Measurements from ENCODE around the gene SLC18B1.
"Not testable (repeated sequence)": the region's sequence is repeated elsewhere in the genome, so short reads cannot be mapped to it uniquely, and the experiment has no call there.

The SLC18B1 gene

DNA sequence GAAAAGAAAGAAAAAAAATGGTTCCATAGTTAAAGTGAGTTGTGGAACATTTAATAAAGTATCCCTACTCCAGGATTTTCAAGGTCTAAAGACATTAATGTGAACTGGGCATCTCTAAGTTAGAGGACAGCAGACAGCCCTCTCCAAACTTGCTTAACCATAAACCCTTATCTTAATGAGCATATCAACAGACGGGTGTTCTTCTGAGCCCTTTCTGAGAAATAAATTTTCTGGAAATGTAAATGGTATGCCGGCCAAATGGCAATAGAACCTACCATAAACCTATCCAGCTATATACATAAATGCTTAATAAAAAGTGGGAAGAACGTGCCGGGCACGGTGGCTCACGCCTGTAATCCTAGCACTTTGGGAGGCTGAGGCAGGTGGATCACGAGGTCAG lies 12.5 kb downstream of the SLC18B1 start:
- Histone ChIP-seq H3K4me1 (ENCODE audit: control insufficient read depth in 1 of 2, insufficient read depth in 2 of 2, low read length in 2 of 2) (peaks cover 0 to 3% of the 10 kb centered on the region in 2 experiments), H4K8ac (ENCODE audit: low read depth, low read length) (no peak overlapping the region), H3K27ac (ENCODE audit: low read depth, low read length) (no peak overlapping the region), H3K4me2 (ENCODE audit: low read length) (no peak overlapping the region), H3K23ac (ENCODE audit: low read length) (no peak overlapping the region), H3K18ac (ENCODE audit: low read length) (no peak overlapping the region), H3K27me3 (ENCODE audit: insufficient read depth, low read length) (no peaks in the 10 kb centered on the region), H3K9ac (ENCODE audit: low read length) (no peak overlapping the region), H2AFZ (ENCODE audit: insufficient read depth, low read length, poor library complexity) (no peak overlapping the region), H3K36me3 (ENCODE audit: control insufficient read depth in 1 of 2, insufficient read depth in 2 of 2, low read length in 2 of 2) (no peaks in the 10 kb centered on the region), H3K14ac (ENCODE audit: low read length) (no peak overlapping the region), H2BK12ac (ENCODE audit: low read length) (no peak overlapping the region), H2BK120ac (ENCODE audit: insufficient read depth, low read length, poor library complexity) (no peak overlapping the region), H2BK5ac (ENCODE audit: low read depth, low read length, poor library complexity) (no peak overlapping the region), H2AK5ac (ENCODE audit: low read length) (no peak overlapping the region), H3K4ac (ENCODE audit: low read depth, low read length) (no peak overlapping the region), H4K12ac (ENCODE audit: low read depth, low read length) (no peak overlapping the region), H3K4me3 (ENCODE audit: low read depth, low read length) (no peak overlapping the region), H4K91ac (ENCODE audit: low read depth, low read length) (no peak overlapping the region), H3K9me3 (ENCODE audit: insufficient read depth, low read depth, low read length) (no peaks in the 10 kb centered on the region), H3K79me1 (ENCODE audit: low read length) (no peaks in the 10 kb centered on the region), H3K79me2 (ENCODE audit: control insufficient read depth, insufficient read depth, low read length, poor library complexity) (no peaks in the 10 kb centered on the region)
- no CpG with 5 or more reads among the region's 7 CpGs for WGBS (ENCODE audit: extremely low coverage, insufficient coverage, insufficient read length)
- DNase-seq: no peak

DNA sequence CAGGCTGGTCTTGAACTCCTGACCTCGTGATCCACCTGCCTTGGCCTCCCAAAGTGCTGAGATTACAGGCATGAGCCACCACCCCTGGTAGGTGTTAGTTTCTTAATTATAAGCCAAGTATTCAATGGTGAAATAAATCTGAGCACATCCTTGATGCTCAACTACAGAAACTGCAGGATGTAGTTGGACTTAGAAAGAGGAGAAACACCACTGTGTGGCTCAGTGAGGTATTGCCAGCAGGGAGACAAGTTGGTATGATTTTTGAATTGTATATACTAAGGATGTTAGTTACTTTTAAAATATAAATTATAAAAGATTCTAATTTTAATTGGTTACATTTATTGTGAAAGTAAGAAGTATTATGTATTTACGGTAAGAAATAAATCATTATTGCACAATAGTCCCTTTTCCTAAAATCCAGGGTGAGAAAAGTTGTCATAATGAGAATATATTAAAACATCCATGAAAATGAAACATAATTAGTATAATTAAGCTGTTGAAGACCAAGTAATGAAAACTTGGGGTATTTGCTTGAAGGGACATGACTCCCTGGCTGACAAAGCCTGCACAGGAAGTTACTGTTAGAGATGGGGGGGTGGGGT lies 17.6 kb downstream of the SLC18B1 start:
- no peak overlapping the region for H3K23ac ChIP-seq (ENCODE audit: low read length)
- no peaks in the 10 kb centered on the region for H3K4me1 ChIP-seq (ENCODE audit: control insufficient read depth in 1 of 2, insufficient read depth in 2 of 2, low read length in 2 of 2)
- no peaks in the 10 kb centered on the region for H3K79me2 ChIP-seq (ENCODE audit: control insufficient read depth, insufficient read depth, low read length, poor library complexity)
- no peak overlapping the region for H4K91ac ChIP-seq (ENCODE audit: low read depth, low read length)
- no peak overlapping the region for H3K4me3 ChIP-seq (ENCODE audit: low read depth, low read length)
- H3K27ac ChIP-seq (ENCODE audit: low read depth, low read length): no peak overlapping the region
- no peak overlapping the region for H3K4ac ChIP-seq (ENCODE audit: low read depth, low read length)
- no peaks in the 10 kb centered on the region for H3K36me3 ChIP-seq (ENCODE audit: control insufficient read depth in 1 of 2, insufficient read depth in 2 of 2, low read length in 2 of 2)
- no peak overlapping the region for H2AFZ ChIP-seq (ENCODE audit: insufficient read depth, low read length, poor library complexity)
- no peak overlapping the region for H3K9ac ChIP-seq (ENCODE audit: low read length)
- H3K14ac ChIP-seq (ENCODE audit: low read length): no peak overlapping the region
- no CpG with 5 or more reads among the region's 2 CpGs for WGBS (ENCODE audit: extremely low coverage, insufficient coverage, insufficient read length)
- H2AK5ac ChIP-seq (ENCODE audit: low read length): no peak overlapping the region
- DNase-seq: no peak
- H2BK12ac ChIP-seq (ENCODE audit: low read length): no peak overlapping the region
- no peak overlapping the region for H2BK5ac ChIP-seq (ENCODE audit: low read depth, low read length, poor library complexity)
- H3K18ac ChIP-seq (ENCODE audit: low read length): no peak overlapping the region
- no peak overlapping the region for H4K8ac ChIP-seq (ENCODE audit: low read depth, low read length)
- H3K27me3 ChIP-seq (ENCODE audit: insufficient read depth, low read length): no peaks in the 10 kb centered on the region
- no peak overlapping the region for H2BK120ac ChIP-seq (ENCODE audit: insufficient read depth, low read length, poor library complexity)
- H3K4me2 ChIP-seq (ENCODE audit: low read length): no peak overlapping the region
- no peak overlapping the region for H4K12ac ChIP-seq (ENCODE audit: low read depth, low read length)
- H3K9me3 ChIP-seq (ENCODE audit: insufficient read depth, low read depth, low read length): no peaks in the 10 kb centered on the region
- H3K79me1 ChIP-seq (ENCODE audit: low read length): no peaks in the 10 kb centered on the region

DNA sequence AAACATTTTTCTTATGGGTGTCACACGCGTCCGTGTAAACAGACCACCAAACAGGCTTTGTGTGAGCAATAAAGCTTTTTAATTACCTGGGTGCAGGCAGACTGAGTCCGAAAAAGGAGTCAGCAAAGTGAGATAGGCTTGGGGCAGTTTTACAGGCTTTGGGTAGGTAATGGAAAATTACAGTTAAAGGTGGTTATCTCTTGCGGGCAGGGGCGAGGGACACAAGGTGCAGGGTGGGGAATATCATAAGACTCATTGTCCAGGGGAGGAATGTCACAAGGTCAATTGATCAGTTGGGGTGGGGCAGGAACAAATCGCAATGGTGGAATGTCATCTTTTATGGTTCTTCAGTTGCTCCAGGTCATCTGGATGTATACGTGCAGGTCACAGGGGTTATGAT lies 20.6 kb downstream of the SLC18B1 start:
- H3K36me3 ChIP-seq (ENCODE audit: control insufficient read depth in 1 of 2, insufficient read depth in 2 of 2, low read length in 2 of 2); H3K4me2 ChIP-seq (ENCODE audit: low read length); H3K4me3 ChIP-seq (ENCODE audit: low read depth, low read length); DNase-seq; H4K8ac ChIP-seq (ENCODE audit: low read depth, low read length); H3K18ac ChIP-seq (ENCODE audit: low read length); H2AFZ ChIP-seq (ENCODE audit: insufficient read depth, low read length, poor library complexity); H3K9ac ChIP-seq (ENCODE audit: low read length); H2BK12ac ChIP-seq (ENCODE audit: low read length); H3K79me2 ChIP-seq (ENCODE audit: control insufficient read depth, insufficient read depth, low read length, poor library complexity); H3K23ac ChIP-seq (ENCODE audit: low read length); H2BK5ac ChIP-seq (ENCODE audit: low read depth, low read length, poor library complexity); H4K12ac ChIP-seq (ENCODE audit: low read depth, low read length); H3K27ac ChIP-seq (ENCODE audit: low read depth, low read length); H3K4ac ChIP-seq (ENCODE audit: low read depth, low read length); H3K14ac ChIP-seq (ENCODE audit: low read length); H4K91ac ChIP-seq (ENCODE audit: low read depth, low read length); H3K4me1 ChIP-seq (ENCODE audit: control insufficient read depth in 1 of 2, insufficient read depth in 2 of 2, low read length in 2 of 2); H2AK5ac ChIP-seq (ENCODE audit: low read length); H3K9me3 ChIP-seq (ENCODE audit: insufficient read depth, low read depth, low read length); H3K79me1 ChIP-seq (ENCODE audit: low read length); H3K27me3 ChIP-seq (ENCODE audit: insufficient read depth, low read length); H2BK120ac ChIP-seq (ENCODE audit: insufficient read depth, low read length, poor library complexity): not testable (repeated sequence)
- no CpG with 5 or more reads among the region's 8 CpGs for WGBS (ENCODE audit: extremely low coverage, insufficient coverage, insufficient read length)

DNA sequence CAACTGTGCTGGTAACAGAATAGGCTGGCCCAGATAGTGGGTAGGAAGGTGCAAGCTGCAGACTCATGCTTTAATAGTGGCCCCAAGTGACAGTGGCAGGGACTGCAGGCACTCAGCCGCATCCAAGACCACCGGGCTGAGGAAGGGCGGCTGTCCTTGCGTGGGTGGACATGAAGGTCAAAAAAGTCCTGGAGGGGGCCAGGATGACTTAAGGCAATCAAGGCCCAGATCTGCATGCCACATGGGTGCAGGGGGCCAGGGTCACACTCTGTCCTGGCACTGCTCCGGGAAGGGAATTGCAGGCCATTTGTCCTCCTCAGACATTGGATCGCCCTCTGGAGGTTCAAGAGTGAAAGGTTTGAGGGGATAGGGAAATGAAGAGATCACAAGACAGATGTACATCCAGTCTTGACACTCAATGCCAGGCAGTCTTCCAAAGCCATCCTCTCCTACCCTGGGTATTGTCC lies 30.4 kb downstream of the SLC18B1 start:
- no peak overlapping the region for H3K27ac ChIP-seq (ENCODE audit: low read depth, low read length)
- H3K23ac ChIP-seq (ENCODE audit: low read length): no peak overlapping the region
- no peak overlapping the region for H2BK120ac ChIP-seq (ENCODE audit: insufficient read depth, low read length, poor library complexity)
- no peak overlapping the region for H2BK5ac ChIP-seq (ENCODE audit: low read depth, low read length, poor library complexity)
- H3K79me1 ChIP-seq (ENCODE audit: low read length): no peaks in the 10 kb centered on the region
- H3K9me3 ChIP-seq (ENCODE audit: insufficient read depth, low read depth, low read length): no peaks in the 10 kb centered on the region
- no peak overlapping the region for H4K8ac ChIP-seq (ENCODE audit: low read depth, low read length)
- H2AK5ac ChIP-seq (ENCODE audit: low read length): no peak overlapping the region
- no peaks in the 10 kb centered on the region for H3K79me2 ChIP-seq (ENCODE audit: control insufficient read depth, insufficient read depth, low read length, poor library complexity)
- no peak overlapping the region for H4K91ac ChIP-seq (ENCODE audit: low read depth, low read length)
- H2AFZ ChIP-seq (ENCODE audit: insufficient read depth, low read length, poor library complexity): no peak overlapping the region
- DNase-seq: peak; percentile 45 to 80
- H3K9ac ChIP-seq (ENCODE audit: low read length): no peak overlapping the region
- H3K18ac ChIP-seq (ENCODE audit: low read length): no peak overlapping the region
- H3K4ac ChIP-seq (ENCODE audit: low read depth, low read length): no peak overlapping the region
- H3K27me3 ChIP-seq (ENCODE audit: insufficient read depth, low read length): no peaks in the 10 kb centered on the region
- H3K14ac ChIP-seq (ENCODE audit: low read length): no peak overlapping the region
- no peak overlapping the region for H4K12ac ChIP-seq (ENCODE audit: low read depth, low read length)
- WGBS (ENCODE audit: extremely low coverage, insufficient coverage, insufficient read length): no CpG with 5 or more reads among the region's 6 CpGs
- no peak overlapping the region for H3K4me3 ChIP-seq (ENCODE audit: low read depth, low read length)
- no peaks in the 10 kb centered on the region for H3K36me3 ChIP-seq (ENCODE audit: control insufficient read depth in 1 of 2, insufficient read depth in 2 of 2, low read length in 2 of 2)
- H3K4me1 ChIP-seq (ENCODE audit: control insufficient read depth in 1 of 2, insufficient read depth in 2 of 2, low read length in 2 of 2): peaks cover 0 to 2% of the 10 kb centered on the region in 2 experiments
- H2BK12ac ChIP-seq (ENCODE audit: low read length): no peak overlapping the region
- H3K4me2 ChIP-seq (ENCODE audit: low read length): peak overlapping the region; percentile 63

Data from trophoblast cell (in vitro differentiated cells and primary cell).